Activated CD4-positive, alpha-beta T cell treated with anti-CD3 and anti-CD28 coated beads for 48 hours (primary cell): Measurements from ENCODE around the gene SEL1L3.

Source experiments
- DNase-seq: peaks from one replicate; pipeline ENCODE4 v3.0.0-alpha.2; 2020

Gene SEL1L3

GRCh38 chr4:25727711-25728493 lies 134.9 kb downstream of the SEL1L3 start:
- DNase-seq = no peak

DNA sequence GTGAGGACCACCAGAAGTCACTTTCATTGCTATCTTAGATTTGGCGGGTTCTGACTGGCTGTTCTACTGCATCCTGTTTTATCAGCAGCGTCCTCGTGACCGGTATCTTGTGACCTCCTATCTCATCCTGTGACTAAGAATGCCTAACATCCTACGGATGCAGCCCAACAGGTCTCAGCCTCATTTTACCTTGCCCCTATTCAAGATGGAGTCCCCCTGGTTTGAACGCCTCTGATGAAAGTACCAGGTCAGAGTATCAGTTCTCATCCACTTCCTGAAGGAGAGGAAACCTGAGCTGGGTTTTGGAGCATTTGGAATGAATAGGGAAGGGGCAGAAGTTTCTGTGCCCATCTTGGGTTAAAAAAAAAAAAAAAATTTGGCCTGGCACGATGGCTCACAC lies 136.9 kb downstream of the SEL1L3 start:
- no peak for DNase-seq

DNA sequence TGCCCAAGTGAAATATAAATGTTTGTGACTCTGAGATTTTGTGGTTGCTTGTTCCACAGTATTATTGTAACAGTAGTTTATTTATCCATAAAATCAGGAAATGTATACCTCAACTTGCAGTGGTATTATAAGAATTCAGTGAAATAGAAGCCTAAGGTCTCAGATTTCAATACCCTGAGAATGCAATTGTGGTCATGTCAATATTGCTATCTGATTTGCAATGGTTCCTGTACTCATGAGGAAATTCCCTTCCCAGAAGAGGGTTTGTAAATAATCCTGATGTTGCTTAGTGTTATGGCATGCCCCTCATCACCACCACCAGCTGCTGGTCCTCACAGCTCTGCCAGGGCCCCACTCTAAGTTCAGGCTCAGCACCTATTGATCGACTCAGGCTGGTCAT lies 139.4 kb downstream of the SEL1L3 start:
- no peak for DNase-seq

- no peak for DNase-seq
Measured at GRCh38 chr4:25722964-25723363, 139.8 kb downstream of the SEL1L3 start.

GRCh38 chr4:25713812-25714211 lies 149.0 kb downstream of the SEL1L3 start:
- no peak for DNase-seq

DNA sequence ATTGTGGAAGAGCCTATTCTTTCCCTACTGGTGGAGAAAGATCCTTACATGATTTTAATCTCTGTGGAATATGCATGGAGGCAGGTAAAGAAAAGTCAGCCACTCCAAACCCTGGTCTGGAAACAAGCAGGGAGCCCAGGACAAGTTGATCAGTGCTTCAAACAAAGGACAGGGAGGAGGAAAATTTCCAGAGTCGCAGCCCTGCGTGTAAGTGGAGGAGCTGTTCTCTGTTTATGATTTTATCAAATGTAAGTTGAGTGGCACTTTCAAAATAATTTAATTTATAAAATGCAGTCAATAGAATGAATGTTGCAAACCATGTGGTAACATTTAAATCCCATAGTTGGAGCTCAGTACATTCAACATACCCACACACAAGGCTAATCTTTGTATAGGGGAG lies 150.2 kb downstream of the SEL1L3 start:
- no peak for DNase-seq

- no peak for DNase-seq
Measured at GRCh38 chr4:25710637-25711036, 152.2 kb downstream of the SEL1L3 start.

GRCh38 chr4:25704516-25704915 lies 158.3 kb downstream of the SEL1L3 start:
- DNase-seq = no peak

DNA sequence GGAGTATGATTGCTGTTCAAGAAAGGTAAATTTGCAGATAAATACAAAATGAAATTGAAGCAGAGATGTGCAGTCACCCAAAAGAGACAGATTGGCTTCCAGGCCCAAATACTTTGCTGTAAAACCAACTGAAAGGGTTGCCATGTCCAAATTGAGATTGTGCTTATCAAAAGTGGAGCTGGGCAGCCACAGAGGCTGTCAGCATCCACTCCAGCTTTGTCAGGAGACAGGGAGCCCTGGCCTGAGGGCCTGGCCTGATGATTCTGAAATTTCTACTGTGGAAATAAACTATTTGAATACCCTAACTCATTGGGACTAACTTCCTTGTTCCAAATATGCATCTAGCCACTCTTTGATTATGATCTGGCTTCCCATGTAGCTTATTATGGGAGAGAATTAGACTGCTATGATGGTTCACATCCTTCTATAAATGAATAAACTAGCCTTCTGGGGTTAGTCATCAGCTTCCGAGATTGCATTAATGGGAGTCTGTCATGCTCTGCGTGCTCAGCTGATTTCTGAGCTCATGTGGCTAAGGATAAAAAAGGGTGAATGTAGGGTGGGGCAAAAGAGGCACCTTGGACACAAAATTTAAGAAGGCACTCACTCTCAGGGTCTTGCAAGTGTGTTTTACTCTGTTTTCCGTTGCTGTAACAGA lies 158.9 kb downstream of the SEL1L3 start:
- no peak for DNase-seq

DNA sequence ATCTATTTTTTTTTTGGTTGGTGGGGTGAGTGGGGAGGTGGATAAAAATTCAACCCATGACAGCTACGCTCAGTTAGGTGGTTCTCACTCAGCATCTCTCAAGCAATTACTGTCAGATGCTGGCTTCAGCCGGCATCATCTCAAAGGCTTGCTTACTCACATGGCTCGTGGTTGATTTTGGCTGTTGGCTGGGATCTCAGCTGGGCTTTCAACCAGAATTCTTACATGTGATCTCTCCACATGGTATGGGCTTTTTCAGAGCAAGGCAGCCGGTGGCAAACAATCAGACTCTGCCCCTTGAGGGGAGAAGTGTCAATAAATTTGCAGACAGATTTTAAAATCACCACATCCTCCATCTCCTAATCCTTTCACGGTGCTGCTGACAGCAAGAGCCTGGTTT lies 159.9 kb downstream of the SEL1L3 start:
- DNase-seq = no peak

DNA sequence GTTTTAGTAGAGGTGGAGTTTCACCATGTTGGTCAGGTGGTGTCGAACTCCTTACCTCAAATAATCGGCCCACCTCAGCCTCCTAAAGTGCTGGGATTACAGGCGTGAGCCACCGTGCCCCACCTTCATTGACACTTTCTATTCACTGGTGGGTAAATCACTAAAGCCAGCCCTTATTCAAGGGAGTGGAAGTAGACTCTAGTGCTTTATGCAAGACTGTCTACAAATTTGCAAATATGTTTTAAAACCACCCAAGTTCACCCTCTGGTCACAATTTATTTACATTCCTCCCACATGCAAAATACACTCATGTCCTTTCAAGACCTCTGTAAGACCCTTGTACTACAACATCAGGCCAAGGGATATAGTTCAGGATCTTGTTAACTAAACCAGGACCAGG lies 162.1 kb downstream of the SEL1L3 start:
- DNase-seq = no peak

GRCh38 chr4:25697516-25697915 lies 165.3 kb downstream of the SEL1L3 start:
- DNase-seq = no peak
